ENCODE data around the gene ZNF444.
"Not testable (repeated sequence)": the region's sequence is repeated elsewhere in the genome, so short reads cannot be mapped to it uniquely, and the experiment has no call there.

ZNF444 gene

DNA sequence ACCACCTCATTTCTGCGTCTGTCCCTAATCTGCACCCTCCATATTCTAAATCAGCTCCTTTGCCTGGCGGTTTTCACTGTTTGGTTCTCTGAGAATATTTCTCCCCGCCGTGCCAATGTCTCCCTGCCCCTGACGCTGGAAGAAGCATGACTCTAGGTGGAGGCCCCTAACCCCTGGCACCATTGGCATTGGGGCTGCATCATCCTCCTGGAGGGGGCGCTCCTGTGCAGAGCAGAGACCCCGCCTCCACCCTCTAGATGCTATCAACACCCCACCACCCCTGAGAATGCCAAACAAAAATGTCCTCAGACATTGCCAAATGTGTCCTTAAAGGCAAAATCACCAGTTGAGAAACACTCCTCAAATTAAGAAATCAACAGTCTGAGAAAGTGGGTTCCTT, 50.0 kb downstream of the ZNF444 start:
- no peak for DNase-seq

DNA sequence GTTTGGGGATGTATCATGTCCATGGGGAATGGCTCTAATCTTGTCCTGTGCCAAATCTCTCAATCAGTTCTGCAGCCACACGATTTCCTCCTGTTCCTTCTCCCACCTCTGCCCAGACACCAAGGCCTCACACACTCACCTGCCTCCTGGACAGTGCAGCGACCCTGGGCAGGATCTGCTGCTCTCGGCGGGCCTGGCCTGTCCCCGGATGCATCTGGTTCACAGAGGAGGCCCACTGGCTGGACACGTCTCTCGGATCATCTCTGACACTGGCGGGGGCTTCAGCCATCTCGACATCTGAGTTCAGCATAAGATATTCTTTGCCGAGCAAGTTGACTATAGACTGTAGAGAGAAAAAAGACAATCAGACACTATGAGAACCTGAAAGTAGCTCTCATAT, 50.6 kb downstream of the ZNF444 start:
- DNase-seq, result no peak

DNA sequence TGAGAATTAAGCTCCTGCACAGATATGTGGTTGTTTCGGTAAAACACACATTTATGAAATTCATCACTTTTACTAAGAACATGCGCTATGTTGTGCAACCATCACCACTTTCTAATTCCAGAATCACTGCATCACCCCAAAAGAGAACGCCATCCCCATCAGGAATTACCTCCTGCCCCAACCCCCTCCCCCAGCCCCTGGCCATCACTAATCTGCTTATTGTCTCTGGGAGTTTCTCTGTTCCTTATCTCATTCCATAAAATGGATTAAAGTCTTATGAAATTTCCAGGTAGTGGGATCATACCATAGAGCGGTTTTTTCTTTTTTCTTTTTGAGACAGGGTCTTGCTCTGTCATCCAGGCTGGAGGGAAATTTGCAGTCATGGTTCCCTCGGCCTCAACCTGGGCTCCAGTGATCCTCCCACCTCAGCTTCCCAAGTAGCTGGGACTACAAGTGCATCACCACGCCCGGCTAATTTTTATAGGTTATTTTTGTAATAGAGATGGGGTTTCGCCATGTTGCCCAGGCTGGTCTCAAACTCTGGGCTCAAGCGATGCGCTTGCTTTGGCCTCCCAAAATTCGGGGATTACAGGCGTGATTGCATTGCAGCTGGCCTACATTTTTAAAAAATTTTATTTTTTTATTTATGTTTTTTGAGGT, 53.0 kb downstream of the ZNF444 start:
- no peak for DNase-seq

DNA sequence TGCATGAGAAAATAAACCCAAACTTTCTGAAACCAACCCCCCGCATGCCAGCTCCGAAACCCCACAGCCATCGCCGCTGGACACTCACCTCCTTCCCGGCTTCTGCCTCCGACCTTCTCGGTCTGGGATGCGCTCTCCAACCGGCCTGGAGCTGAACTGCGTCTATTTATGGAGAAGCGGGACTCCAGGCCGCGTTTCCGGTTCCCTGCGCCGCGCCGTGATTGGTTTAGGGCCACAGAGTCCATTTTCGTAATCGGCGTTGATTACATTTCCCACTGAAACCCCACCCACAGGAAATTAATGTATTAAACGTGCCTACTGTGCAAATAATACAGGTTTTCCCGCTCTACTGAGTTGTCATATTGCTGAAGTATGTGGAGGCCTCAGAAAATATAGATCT, 56.6 kb downstream of the ZNF444 start, which contains the start of gene ZSCAN5B:
Gene ZSCAN5B, minus strand, starts transcription at position 138 of the 400 bp plus-strand sequence. CDS start 4,731 bp downstream, outside the sequence.
- not testable (repeated sequence) for DNase-seq

DNA sequence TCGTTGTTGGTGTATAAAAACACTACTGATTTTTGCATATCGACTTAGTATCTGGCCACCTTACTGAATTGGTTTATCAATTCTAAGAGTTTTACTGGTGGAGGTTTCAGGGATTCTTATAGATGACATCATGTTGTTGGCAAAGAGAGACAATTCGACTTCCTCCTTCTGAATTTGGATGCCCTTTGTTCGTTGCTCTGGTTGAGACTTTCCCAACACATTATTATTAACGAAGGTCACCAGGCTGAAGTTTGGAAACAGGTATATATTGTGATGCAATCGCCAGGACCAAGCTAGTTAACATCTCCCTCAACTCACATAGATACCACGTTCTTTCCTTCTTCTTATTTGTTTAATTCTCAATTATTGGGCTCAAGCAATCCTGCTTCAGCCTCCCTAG, 58.6 kb downstream of the ZNF444 start:
- DNase-seq, result no peak

DNA sequence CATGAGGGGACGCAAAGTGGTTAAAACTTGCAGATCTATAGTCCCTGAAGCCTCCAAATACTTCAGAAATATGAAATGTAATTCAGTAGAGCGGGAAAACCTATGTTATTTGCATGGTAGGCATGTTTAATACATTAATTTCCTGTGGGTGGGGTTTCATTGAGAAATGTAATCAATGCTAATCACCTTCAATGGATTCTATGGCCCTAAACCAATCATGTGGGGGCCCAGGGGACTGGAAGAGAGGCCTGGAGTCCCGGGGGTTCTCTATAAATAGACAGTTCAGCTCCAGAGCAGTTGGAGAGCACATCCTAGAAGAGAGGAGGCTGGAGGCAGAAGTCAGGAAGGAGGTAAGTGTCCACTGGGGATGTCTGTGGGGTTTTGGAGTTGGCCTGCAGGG, 60.9 kb downstream of the ZNF444 start, which contains the start of gene ZSCAN5C:
Gene ZSCAN5C, plus strand, starts transcription at position 301 of the 400 bp plus-strand sequence. CDS start 3,641 bp downstream, outside the sequence.
- no peak for DNase-seq

DNA sequence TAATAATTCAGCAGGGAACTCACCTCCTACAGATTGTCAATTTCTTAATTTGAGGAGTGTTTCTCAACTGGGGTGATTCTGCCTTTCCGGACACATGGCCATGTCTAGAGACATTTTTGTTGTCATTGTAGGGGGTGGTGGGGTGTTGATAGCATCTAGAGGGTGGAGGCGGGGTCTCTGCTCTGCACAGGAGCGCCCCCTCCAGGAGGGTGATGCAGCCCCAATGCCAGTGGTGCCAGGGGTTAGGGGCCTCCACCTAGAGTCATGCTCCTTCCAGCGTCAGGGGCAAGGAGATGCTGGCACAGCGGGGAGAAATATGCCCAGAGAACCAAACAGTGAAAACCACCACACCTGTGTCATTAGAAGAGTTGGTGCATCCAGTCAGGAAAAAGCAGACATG, 66.5 kb downstream of the ZNF444 start:
- DNase-seq, result not testable (repeated sequence)

DNA sequence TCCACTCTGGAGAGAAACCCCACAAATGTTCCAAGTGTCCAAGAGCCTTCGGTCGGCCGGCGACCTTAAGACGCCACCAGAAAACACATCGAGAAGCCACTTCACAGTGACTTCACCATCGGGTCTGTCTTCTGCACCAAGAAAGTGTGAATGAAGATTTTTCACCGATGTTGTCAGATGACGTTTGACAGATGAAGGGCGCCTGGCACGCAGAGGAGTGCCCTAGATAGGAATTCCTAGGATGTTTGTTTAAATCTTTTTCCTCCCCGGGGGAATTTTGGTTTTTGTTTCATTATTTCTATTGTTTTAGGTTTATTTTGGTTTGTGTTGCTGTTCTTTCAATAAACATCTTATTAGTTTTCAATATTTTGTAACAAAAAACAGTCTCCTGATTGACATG, 68.0 kb downstream of the ZNF444 start:
- no peak for DNase-seq

DNA sequence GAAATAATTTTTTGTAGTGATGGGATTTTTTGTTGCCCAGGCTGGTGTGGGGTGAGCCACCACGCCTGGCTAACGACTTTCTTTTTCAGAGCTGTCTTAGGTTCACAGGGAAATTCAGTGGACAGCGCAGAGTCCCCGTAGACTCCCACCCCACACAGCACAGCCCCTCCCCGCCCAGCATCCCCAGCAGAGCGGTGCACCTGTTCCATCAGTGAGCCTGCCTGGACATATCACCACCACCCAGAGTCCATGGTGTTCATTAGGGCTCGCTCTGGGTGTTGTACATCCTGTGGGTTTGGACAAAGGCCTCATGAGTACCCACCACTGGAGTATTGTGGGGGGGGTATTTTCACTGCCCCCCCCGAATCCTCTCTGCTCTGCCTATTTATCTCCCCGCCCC, 68.9 kb downstream of the ZNF444 start:
- DNase-seq, result not testable (repeated sequence)
